Panc1 (cell line): Measurements from ENCODE around the gene DLG5. TPM values are rescaled to one million over a fixed set of nuclear protein-coding genes. Genes with fewer than 3 reads are reported as not detected.

Experiments used
- ATAC-seq: fragments of 200-7000 bp; cut with Tn5 transposase; 2 replicates; pipeline ENCODE4 v1.9.1; 2020; ENCODE audit warnings: mild to moderate bottlenecking, moderate library complexity
- BruUV-seq: library from RNA; stranded (reverse); fragments of 400-500 nt; replicated peaks from 2 replicates; lab custom pipeline; 2021; lab: Mats Ljungman, UMichigan
- CTCF ChIA-PET: fragments of 300-600 bp; sonication (Branson Sonifier 250); formaldehyde crosslinking; loops from one replicate; lab custom pipeline; 2022; ENCODE audit warnings: antibody characterized with exemption; lab: Charles Lee
- POLR2A ChIA-PET: fragments of 300-600 bp; sonication (Branson Sonifier 250); formaldehyde crosslinking; loops from one replicate; lab custom pipeline; 2022; ENCODE audit warnings: antibody characterized with exemption; lab: Charles Lee
- DNase-seq: peaks from one replicate; pipeline ENCODE4 v3.0.0-alpha.2; 2010; ENCODE audit warnings: low read depth, low spot score
- H3K27ac ChIP-seq: 2 replicates; pipeline ENCODE4 v1.5.1; 2011; ENCODE audit warnings: mild to moderate bottlenecking, low read length, inconsistent platforms
- H3K27me3 ChIP-seq: fragments of 200-500 bp; sonication (Bioruptor generic); 2 replicates; pipeline ENCODE4 v1.6.0; 2014; ENCODE audit warnings: low read length, inconsistent platforms; ENCODE audit not compliant: control insufficient read depth, insufficient read depth
- H3K36me3 ChIP-seq: fragments of 200-500 bp; sonication (Bioruptor generic); 2 replicates; pipeline ENCODE4 v1.5.1; 2014; ENCODE audit warnings: inconsistent platforms, mild to moderate bottlenecking, low read length, moderate library complexity; ENCODE audit not compliant: control insufficient read depth, insufficient read depth
- H3K4me1 ChIP-seq: 2 replicates; pipeline ENCODE4 v1.5.1; 2011; ENCODE audit warnings: inconsistent platforms, mild to moderate bottlenecking, low read length, moderate library complexity; ENCODE audit not compliant: control insufficient read depth, insufficient read depth
- H3K4me3 ChIP-seq, 2 experiments: 2 replicates each; pipeline ENCODE4 v1.5.1; 2011 to 2012; ENCODE audit warnings: low read depth in 2 of 2, low read length in 2 of 2, mild to moderate bottlenecking in 2 of 2, inconsistent platforms in 1 of 2, moderate library complexity in 1 of 2
- H3K9me3 ChIP-seq: fragments of 200-500 bp; sonication (Bioruptor generic); 2 replicates; pipeline ENCODE4 v1.5.1; 2014; ENCODE audit warnings: low read depth, mild to moderate bottlenecking, inconsistent platforms, low read length, moderate library complexity; ENCODE audit not compliant: control insufficient read depth, insufficient read depth
- POLR2AphosphoS5 ChIP-seq: IDR thresholded peaks from 2 replicates; pipeline ENCODE4 v1.6.1; 2012; ENCODE audit warnings: mild to moderate bottlenecking, low read depth, low read length, moderate library complexity
- SIN3A ChIP-seq: IDR thresholded peaks from 2 replicates; pipeline ENCODE4 v1.6.1; 2012; ENCODE audit warnings: low read depth, mild to moderate bottlenecking, low read length, moderate library complexity, borderline replicate concordance; ENCODE audit not compliant: insufficient read depth
- TCF7L2 ChIP-seq: IDR thresholded peaks from 2 replicates; pipeline ENCODE4 v1.6.1; 2011; ENCODE audit warnings: mild to moderate bottlenecking, low read depth, low read length, inconsistent platforms
- in situ Hi-C: cut with HindIII; loops from 2 replicates; pipeline ENCODE4 v1.10.0; 2016; ENCODE audit warnings: low sequenced_read_pairs, low pct_unique_long_range_greater_than_20kb
- intact Hi-C: fragments of 100-400 bp; cut with micrococcal nuclease; formaldehyde crosslinking; loops from one replicate; pipeline ENCODE4 v1.10.0; 2022; ENCODE audit not compliant: unreplicated experiment
- total RNA-seq: library from RNA; stranded (reverse); gene quantifications from one replicate; pipeline ENCODE4 v1.2.1, GENCODE V29; 2021; ENCODE audit not compliant: unreplicated experiment
- TF ChIP-seq, protein P1 (sequence below): fragments of 450-650 bp; IDR thresholded peaks from 2 replicates; pipeline ENCODE4 v1.5.1; 2017; ENCODE audit warnings: mild to moderate bottlenecking
- TF ChIP-seq, protein P2 (sequence below), 2 experiments: IDR thresholded peaks; 2 replicates each; pipeline ENCODE4 v1.6.1; 2011 to 2012; ENCODE audit warnings: low read depth in 2 of 2, control low read depth in 1 of 2, low read length in 1 of 2, mild to moderate bottlenecking in 1 of 2, moderate library complexity in 1 of 2; ENCODE audit not compliant: insufficient read depth in 1 of 2

The DLG5 gene
- total RNA-seq, 1 experiment from 2014 or later = 85.6 TPM

DNA sequence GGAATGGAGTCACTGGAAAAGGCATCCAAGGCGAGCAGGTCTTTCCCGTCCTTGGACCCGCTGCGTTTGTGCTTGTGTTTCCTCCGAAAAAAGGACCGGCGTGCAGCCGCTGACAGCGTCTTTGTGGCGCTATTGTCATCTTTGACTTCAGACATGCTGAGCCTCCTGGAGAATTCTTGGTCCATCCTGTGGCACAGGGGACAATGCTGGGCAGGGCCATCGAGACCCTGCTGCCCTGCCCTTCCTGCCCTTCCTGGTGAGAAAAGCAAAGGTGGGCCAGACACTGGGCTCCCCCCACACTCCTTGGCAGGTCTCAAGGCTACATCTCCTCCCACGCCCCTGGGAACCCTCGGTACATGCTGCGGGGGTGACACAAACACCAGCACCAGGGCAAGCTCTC, 120.9 kb downstream of the DLG5 start:
- BruUV-seq = no TSS peak
- Histone ChIP-seq H3K9me3 (no peaks in the 10 kb centered on the region), H3K36me3 (peaks cover 5% of the 10 kb centered on the region; the same call in 1 of the 2 replicates), H3K27ac (no peak overlapping the region), H3K4me1 (no peaks in the 10 kb centered on the region), H3K4me3 (no peak overlapping the region), H3K27me3 (no peaks in the 10 kb centered on the region)
- in situ Hi-C loops (no loop called here), intact Hi-C loops (no loop called here)
- ChIA-PET CTCF (interaction anchor here (0.6 kb wide), 1 partner anchor 1417 kb away, joined by 3 read pairs; no protein-coding TSS in a partner anchor), POLR2A (no interaction called here)
- no peak for TF ChIP-seq POLR2AphosphoS5
- TF ChIP-seq, protein P1, sequence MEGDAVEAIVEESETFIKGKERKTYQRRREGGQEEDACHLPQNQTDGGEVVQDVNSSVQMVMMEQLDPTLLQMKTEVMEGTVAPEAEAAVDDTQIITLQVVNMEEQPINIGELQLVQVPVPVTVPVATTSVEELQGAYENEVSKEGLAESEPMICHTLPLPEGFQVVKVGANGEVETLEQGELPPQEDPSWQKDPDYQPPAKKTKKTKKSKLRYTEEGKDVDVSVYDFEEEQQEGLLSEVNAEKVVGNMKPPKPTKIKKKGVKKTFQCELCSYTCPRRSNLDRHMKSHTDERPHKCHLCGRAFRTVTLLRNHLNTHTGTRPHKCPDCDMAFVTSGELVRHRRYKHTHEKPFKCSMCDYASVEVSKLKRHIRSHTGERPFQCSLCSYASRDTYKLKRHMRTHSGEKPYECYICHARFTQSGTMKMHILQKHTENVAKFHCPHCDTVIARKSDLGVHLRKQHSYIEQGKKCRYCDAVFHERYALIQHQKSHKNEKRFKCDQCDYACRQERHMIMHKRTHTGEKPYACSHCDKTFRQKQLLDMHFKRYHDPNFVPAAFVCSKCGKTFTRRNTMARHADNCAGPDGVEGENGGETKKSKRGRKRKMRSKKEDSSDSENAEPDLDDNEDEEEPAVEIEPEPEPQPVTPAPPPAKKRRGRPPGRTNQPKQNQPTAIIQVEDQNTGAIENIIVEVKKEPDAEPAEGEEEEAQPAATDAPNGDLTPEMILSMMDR = no peak
- TF ChIP-seq, protein P2, sequence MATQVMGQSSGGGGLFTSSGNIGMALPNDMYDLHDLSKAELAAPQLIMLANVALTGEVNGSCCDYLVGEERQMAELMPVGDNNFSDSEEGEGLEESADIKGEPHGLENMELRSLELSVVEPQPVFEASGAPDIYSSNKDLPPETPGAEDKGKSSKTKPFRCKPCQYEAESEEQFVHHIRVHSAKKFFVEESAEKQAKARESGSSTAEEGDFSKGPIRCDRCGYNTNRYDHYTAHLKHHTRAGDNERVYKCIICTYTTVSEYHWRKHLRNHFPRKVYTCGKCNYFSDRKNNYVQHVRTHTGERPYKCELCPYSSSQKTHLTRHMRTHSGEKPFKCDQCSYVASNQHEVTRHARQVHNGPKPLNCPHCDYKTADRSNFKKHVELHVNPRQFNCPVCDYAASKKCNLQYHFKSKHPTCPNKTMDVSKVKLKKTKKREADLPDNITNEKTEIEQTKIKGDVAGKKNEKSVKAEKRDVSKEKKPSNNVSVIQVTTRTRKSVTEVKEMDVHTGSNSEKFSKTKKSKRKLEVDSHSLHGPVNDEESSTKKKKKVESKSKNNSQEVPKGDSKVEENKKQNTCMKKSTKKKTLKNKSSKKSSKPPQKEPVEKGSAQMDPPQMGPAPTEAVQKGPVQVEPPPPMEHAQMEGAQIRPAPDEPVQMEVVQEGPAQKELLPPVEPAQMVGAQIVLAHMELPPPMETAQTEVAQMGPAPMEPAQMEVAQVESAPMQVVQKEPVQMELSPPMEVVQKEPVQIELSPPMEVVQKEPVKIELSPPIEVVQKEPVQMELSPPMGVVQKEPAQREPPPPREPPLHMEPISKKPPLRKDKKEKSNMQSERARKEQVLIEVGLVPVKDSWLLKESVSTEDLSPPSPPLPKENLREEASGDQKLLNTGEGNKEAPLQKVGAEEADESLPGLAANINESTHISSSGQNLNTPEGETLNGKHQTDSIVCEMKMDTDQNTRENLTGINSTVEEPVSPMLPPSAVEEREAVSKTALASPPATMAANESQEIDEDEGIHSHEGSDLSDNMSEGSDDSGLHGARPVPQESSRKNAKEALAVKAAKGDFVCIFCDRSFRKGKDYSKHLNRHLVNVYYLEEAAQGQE (IDR thresholded peaks at IDR 0.05; ENCODE audit: insufficient read depth in 1 of 2, low read depth in 2 of 2, low read length in 1 of 2) = no peak
- ATAC-seq (no peak), DNase-seq (no peak)

DNA sequence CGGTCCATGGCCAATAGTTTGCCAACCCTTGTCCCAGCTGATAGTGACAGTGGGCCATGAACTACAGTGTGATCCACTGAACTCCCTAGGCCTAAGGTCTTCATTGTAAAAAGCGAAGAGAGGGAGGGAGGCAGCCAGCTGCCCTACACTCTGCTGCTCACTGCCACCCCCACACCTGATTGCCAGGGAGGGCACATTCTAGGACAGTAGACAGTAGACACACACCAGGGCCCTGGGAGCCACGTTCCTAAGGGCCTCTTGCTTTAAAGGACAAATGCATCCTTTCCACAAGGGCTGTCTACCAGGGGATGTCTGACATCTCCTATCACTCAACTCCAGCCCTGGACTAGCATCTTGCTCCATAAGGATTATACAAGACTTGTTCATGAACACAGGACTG, 122.2 kb downstream of the DLG5 start:
- CTCF ChIA-PET = no interaction called here
- peaks cover 5% of the 10 kb centered on the region; the same call in 1 of the 2 replicates for H3K36me3 ChIP-seq
- no peak for ATAC-seq

More for the DNA sequence above, 122.2 kb downstream of the DLG5 start:
- Histone ChIP-seq H3K27me3 (no peaks in the 10 kb centered on the region), H3K4me3 (no peak overlapping the region), H3K4me1 (no peaks in the 10 kb centered on the region), H3K9me3 (no peaks in the 10 kb centered on the region), H3K27ac (no peak overlapping the region)
- POLR2A ChIA-PET = no interaction called here
- DNase-seq = no peak
- no TSS peak for BruUV-seq
- in situ Hi-C loops (no loop called here), intact Hi-C loops (no loop called here)
- TF ChIP-seq SIN3A (no peak), POLR2AphosphoS5 (no peak), TCF7L2 (no peak)
- TF ChIP-seq, protein P1 = no peak
- TF ChIP-seq, protein P2 (IDR thresholded peaks at IDR 0.05; ENCODE audit: insufficient read depth in 1 of 2, low read depth in 2 of 2, low read length in 1 of 2) = no peak
